Hematopoietic multipotent progenitor cell treated with erythropoietin and hydrocortisone succinate and interleukin-3 and kit ligand, for 4 days (in vitro differentiated cells): ENCODE results near the gene RFTN1.

Experiments used
- DNase-seq: peaks from one replicate; pipeline ENCODE4 v3.0.0-alpha.2; 2015

Gene RFTN1

GRCh38 chr3:16486201-16486600 lies 27.3 kb downstream of the RFTN1 start:
- no peak for DNase-seq

- no peak for DNase-seq
Measured at GRCh38 chr3:16485395-16485992, 28.0 kb downstream of the RFTN1 start.

- DNase-seq: no peak
Measured at GRCh38 chr3:16484984-16485383, 28.5 kb downstream of the RFTN1 start.

- no peak for DNase-seq
Measured at GRCh38 chr3:16484216-16484615, 29.3 kb downstream of the RFTN1 start.

- peak; percentile 86 for DNase-seq
Measured at GRCh38 chr3:16482770-16483531, 30.5 kb downstream of the RFTN1 start.

- DNase-seq: no peak
Measured at GRCh38 chr3:16482194-16482769, 31.2 kb downstream of the RFTN1 start.

GRCh38 chr3:16481546-16481897 lies 32.0 kb downstream of the RFTN1 start:
- DNase-seq: no peak

GRCh38 chr3:16480861-16481545 lies 32.5 kb downstream of the RFTN1 start:
- peak; percentile 65 for DNase-seq

- DNase-seq: no peak
Measured at GRCh38 chr3:16478516-16478915, 35.0 kb downstream of the RFTN1 start.

- no peak for DNase-seq
Measured at GRCh38 chr3:16477521-16477920, 36.0 kb downstream of the RFTN1 start.

GRCh38 chr3:16477056-16477455 lies 36.4 kb downstream of the RFTN1 start:
- no peak for DNase-seq

GRCh38 chr3:16476636-16477035 lies 36.9 kb downstream of the RFTN1 start:
- peak; percentile 38 for DNase-seq

- DNase-seq: no peak
Measured at GRCh38 chr3:16475766-16476165, 37.7 kb downstream of the RFTN1 start.

GRCh38 chr3:16474920-16475319 lies 38.6 kb downstream of the RFTN1 start:
- no peak for DNase-seq

GRCh38 chr3:16474216-16474615 lies 39.3 kb downstream of the RFTN1 start:
- peak; percentile 86 for DNase-seq

GRCh38 chr3:16472593-16472992 lies 40.9 kb downstream of the RFTN1 start:
- no peak for DNase-seq

- DNase-seq: no peak
Measured at GRCh38 chr3:16471897-16472296, 41.6 kb downstream of the RFTN1 start.

GRCh38 chr3:16470590-16470989 lies 42.9 kb downstream of the RFTN1 start:
- DNase-seq: no peak

GRCh38 chr3:16468336-16469098 lies 45.0 kb downstream of the RFTN1 start:
- DNase-seq: peak; percentile 60

GRCh38 chr3:16468002-16468335 lies 45.5 kb downstream of the RFTN1 start:
- DNase-seq: peak; percentile 22

GRCh38 chr3:16467393-16467792 lies 46.1 kb downstream of the RFTN1 start:
- DNase-seq: peak; percentile 50

- no peak for DNase-seq
Measured at GRCh38 chr3:16466822-16467221, 46.7 kb downstream of the RFTN1 start.

GRCh38 chr3:16464511-16465148 lies 48.9 kb downstream of the RFTN1 start:
- DNase-seq: no peak
